ENCODE data around the gene RBMS1. TPM values are rescaled to one million over a fixed set of nuclear protein-coding genes. Genes with fewer than 3 reads are reported as not detected.

Gene RBMS1
- total RNA-seq, 5 donors from 2014 or later (not counting 1 experiment from before 2014, with no cell fraction given) = 94.2 to 137 (median 105) TPM

- H3K27ac Mint-ChIP-seq = peak overlapping the region; percentile 4 to 54
- no peak for DNase-seq
- H3K36me3 Mint-ChIP-seq = peaks cover 8% of the 10 kb centered on the region
- H3K9me3 Mint-ChIP-seq = no peaks in the 10 kb centered on the region
- no peaks in the 10 kb centered on the region for H3K27me3 Mint-ChIP-seq
- H3K9me3 ChIP-seq = no peaks in the 10 kb centered on the region
- ChIA-PET CTCF (interaction anchor here in 1 of 2 donors (1.1 kb wide), 1 partner anchor 9 kb away, joined by 3 read pairs; no protein-coding TSS in a partner anchor), POLR2A (interaction anchor here in 1 of 2 donors (0.6 kb wide), 1 partner anchor 35 kb away, joined by 4 read pairs; no protein-coding TSS in a partner anchor)
- peaks cover 94 to 97% (median 96%) of the 10 kb centered on the region in 3 donors for H3K4me1 Mint-ChIP-seq
- H3K4me1 ChIP-seq (ENCODE audit: control insufficient read depth in 1 of 2, extremely low read depth in 1 of 2, insufficient read depth in 2 of 2, low read length in 2 of 2) = peaks cover 31 to 59% of the 10 kb centered on the region in 2 experiments
- H3K4me3 Mint-ChIP-seq = peak overlapping the region in 1 of 3 donors; percentile 45
- ATAC-seq (replicated peaks in 1 of 4) = no peak
- H3K27ac ChIP-seq (ENCODE audit: low read length) = no peak overlapping the region
- no peaks in the 10 kb centered on the region for H3K27me3 ChIP-seq (replicated peaks in 1 of 2; ENCODE audit: control insufficient read depth in 2 of 2, extremely low read depth in 1 of 2, insufficient read depth in 2 of 2, low read length in 1 of 2)
- H3K4me3 ChIP-seq (ENCODE audit: control insufficient read depth in 1 of 2, extremely low read depth in 1 of 2, low read length in 1 of 2) = no peak overlapping the region
- peaks cover 0 to 2% of the 10 kb centered on the region in 2 donors for H3K36me3 ChIP-seq (ENCODE audit: control insufficient read depth in 2 of 2, extremely low read depth in 1 of 2, insufficient read depth in 1 of 2, low read length in 1 of 2)
These were observed 166.8 kb downstream of the RBMS1 start for GRCh38 chr2:160326786-160327185.

DNA sequence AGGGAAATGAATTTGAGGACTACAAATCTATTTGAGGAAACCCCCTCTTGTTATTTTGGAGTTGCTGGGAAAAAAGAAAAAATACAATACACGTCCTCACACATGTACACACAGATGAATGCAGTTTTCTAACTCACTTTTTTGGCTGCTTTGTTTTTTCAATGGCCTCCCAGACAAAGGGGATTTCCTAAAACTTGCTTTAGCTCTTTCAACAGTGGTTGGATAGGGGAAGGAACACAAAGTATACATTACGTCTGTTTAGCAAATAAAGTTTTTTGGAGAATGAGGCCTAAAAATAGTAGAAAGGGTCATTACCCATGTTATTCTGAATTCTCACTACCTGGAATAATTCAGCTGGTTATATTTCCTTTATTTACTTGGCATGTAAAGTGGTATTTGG lies 168.2 kb downstream of the RBMS1 start:
- peaks cover 0 to 2% of the 10 kb centered on the region in 2 donors for H3K36me3 ChIP-seq (ENCODE audit: control insufficient read depth in 2 of 2, extremely low read depth in 1 of 2, insufficient read depth in 1 of 2, low read length in 1 of 2)
- DNase-seq = peak in 1 of 35 experiments; percentile 34
- peaks cover 24 to 53% of the 10 kb centered on the region in 2 experiments for H3K4me1 ChIP-seq (ENCODE audit: control insufficient read depth in 1 of 2, extremely low read depth in 1 of 2, insufficient read depth in 2 of 2, low read length in 2 of 2)
- ChIA-PET CTCF (interaction anchor here (0.6 to 3.2 kb wide), 7 partner anchors 12 to 669 kb away, joined by 3 to 29 read pairs (median 3); no protein-coding TSS in a partner anchor), POLR2A (interaction anchor here in 1 of 2 donors (0.6 to 0.7 kb wide), 2 partner anchors 320 to 1271 kb away, joined by 3 read pairs; no protein-coding TSS in a partner anchor)
- Mint-ChIP-seq H3K4me3 (no peak overlapping the region), H3K27me3 (no peaks in the 10 kb centered on the region), H3K9me3 (no peaks in the 10 kb centered on the region), H3K27ac (peak overlapping the region in 1 of 2 donors; percentile 2), H3K36me3 (peaks cover 12% of the 10 kb centered on the region), H3K4me1 (peaks cover 95 to 97% (median 96%) of the 10 kb centered on the region in 3 donors)
- H3K27me3 ChIP-seq (replicated peaks in 1 of 2; ENCODE audit: control insufficient read depth in 2 of 2, extremely low read depth in 1 of 2, insufficient read depth in 2 of 2, low read length in 1 of 2) = no peaks in the 10 kb centered on the region
- no peaks in the 10 kb centered on the region for H3K9me3 ChIP-seq
- no peak overlapping the region for H3K4me3 ChIP-seq (ENCODE audit: control insufficient read depth in 1 of 2, extremely low read depth in 1 of 2, low read length in 1 of 2)
- no peak overlapping the region for H3K27ac ChIP-seq (ENCODE audit: low read length)
- no CpG with 5 or more reads among the region's 2 CpGs for WGBS (ENCODE audit: insufficient coverage)
- ATAC-seq (replicated peaks in 1 of 4) = peak in 1 of 4 experiments; percentile 56

GRCh38 chr2:160324917-160325316 lies 168.7 kb downstream of the RBMS1 start:
- Histone ChIP-seq H3K27me3 (replicated peaks in 1 of 2; ENCODE audit: control insufficient read depth in 2 of 2, extremely low read depth in 1 of 2, insufficient read depth in 2 of 2, low read length in 1 of 2) (no peaks in the 10 kb centered on the region), H3K4me3 (ENCODE audit: control insufficient read depth in 1 of 2, extremely low read depth in 1 of 2, low read length in 1 of 2) (no peak overlapping the region), H3K36me3 (ENCODE audit: control insufficient read depth in 2 of 2, extremely low read depth in 1 of 2, insufficient read depth in 1 of 2, low read length in 1 of 2) (peaks cover 0 to 2% of the 10 kb centered on the region in 2 donors), H3K4me1 (ENCODE audit: control insufficient read depth in 1 of 2, extremely low read depth in 1 of 2, insufficient read depth in 2 of 2, low read length in 2 of 2) (peaks cover 28 to 53% of the 10 kb centered on the region in 2 experiments), H3K9me3 (no peaks in the 10 kb centered on the region), H3K27ac (ENCODE audit: low read length) (no peak overlapping the region)
- peak overlapping the region; percentile 2 to 13 for H3K27ac Mint-ChIP-seq
- H3K4me1 Mint-ChIP-seq = peaks cover 95 to 97% (median 96%) of the 10 kb centered on the region in 3 donors
- 67% methylated on average over 1 of the region's 3 CpGs for WGBS (ENCODE audit: insufficient coverage)
- peaks cover 7% of the 10 kb centered on the region for H3K36me3 Mint-ChIP-seq
- H3K9me3 Mint-ChIP-seq = no peaks in the 10 kb centered on the region
- POLR2A ChIA-PET = interaction anchor here (0.6 to 0.7 kb wide), 4 partner anchors 51 to 1272 kb away, joined by 3 to 4 read pairs (median 3); no protein-coding TSS in a partner anchor
- DNase-seq (no peak), ATAC-seq (replicated peaks in 1 of 4) (peak in 1 of 4 experiments; percentile 12)
- H3K27me3 Mint-ChIP-seq = no peaks in the 10 kb centered on the region
- H3K4me3 Mint-ChIP-seq = no peak overlapping the region
- CTCF ChIA-PET = interaction anchor here (0.6 to 3.2 kb wide), 14 partner anchors 9 to 738 kb away, joined by 3 to 29 read pairs (median 6); no protein-coding TSS in a partner anchor

DNA sequence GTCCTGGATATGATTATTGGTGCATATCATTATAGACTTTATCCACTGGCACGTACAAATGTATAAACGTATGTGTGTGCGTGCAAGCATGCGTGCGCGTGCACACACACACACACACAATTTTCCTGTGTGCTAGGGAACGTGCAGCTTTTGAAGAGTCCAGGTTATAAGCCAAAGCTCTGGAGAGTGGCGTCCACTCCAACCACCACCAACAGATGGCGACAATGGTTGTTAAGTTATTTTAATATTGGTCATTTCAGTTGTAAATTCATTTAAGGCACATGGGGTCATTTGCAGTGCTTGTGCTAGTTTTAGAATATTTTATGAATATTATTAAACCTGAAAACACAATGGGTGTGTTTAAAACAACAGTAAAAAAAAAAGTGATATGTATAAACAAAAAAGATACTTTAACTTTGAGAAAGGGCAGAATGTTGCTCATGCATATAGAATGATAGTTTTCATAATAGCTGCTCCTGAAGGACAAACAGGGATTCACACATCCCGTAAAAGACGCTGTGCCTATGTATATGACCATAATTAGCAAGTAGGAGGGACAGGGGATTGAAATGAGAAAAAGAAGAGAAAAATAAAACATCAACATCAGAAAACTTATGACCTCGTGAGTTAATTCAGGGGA lies 169.3 kb downstream of the RBMS1 start:
- no peak overlapping the region for H3K27ac ChIP-seq (ENCODE audit: low read length)
- peaks cover 4% of the 10 kb centered on the region for H3K36me3 Mint-ChIP-seq
- H3K9me3 Mint-ChIP-seq = no peaks in the 10 kb centered on the region
- H3K4me3 ChIP-seq (ENCODE audit: control insufficient read depth in 1 of 2, extremely low read depth in 1 of 2, low read length in 1 of 2) = no peak overlapping the region
- no peaks in the 10 kb centered on the region for H3K9me3 ChIP-seq
- DNase-seq = peak in 30 of 35 experiments; percentile 4 to 61 (median 32)
- ChIA-PET CTCF (interaction anchor here (0.5 to 3.2 kb wide), 30 partner anchors 8 to 739 kb away, joined by 3 to 29 read pairs (median 4); no protein-coding TSS in a partner anchor), POLR2A (interaction anchor here (0.5 to 0.6 kb wide), 5 partner anchors 48 to 845 kb away, joined by 3 to 8 read pairs (median 3); no protein-coding TSS in a partner anchor)
- peaks cover 28 to 47% of the 10 kb centered on the region in 2 experiments for H3K4me1 ChIP-seq (ENCODE audit: control insufficient read depth in 1 of 2, extremely low read depth in 1 of 2, insufficient read depth in 2 of 2, low read length in 2 of 2)
- no peak for ATAC-seq (replicated peaks in 1 of 4)
- H3K27me3 ChIP-seq (replicated peaks in 1 of 2; ENCODE audit: control insufficient read depth in 2 of 2, extremely low read depth in 1 of 2, insufficient read depth in 2 of 2, low read length in 1 of 2) = no peaks in the 10 kb centered on the region
- H3K4me1 Mint-ChIP-seq = peaks cover 93 to 96% (median 94%) of the 10 kb centered on the region in 3 donors
- no peaks in the 10 kb centered on the region for H3K27me3 Mint-ChIP-seq
- H3K27ac Mint-ChIP-seq = no peak overlapping the region
- WGBS (ENCODE audit: insufficient coverage) = no CpG with 5 or more reads among the region's 12 CpGs
- H3K36me3 ChIP-seq (ENCODE audit: control insufficient read depth in 2 of 2, extremely low read depth in 1 of 2, insufficient read depth in 1 of 2, low read length in 1 of 2) = peaks cover 0 to 2% of the 10 kb centered on the region in 2 donors
- no peak overlapping the region for H3K4me3 Mint-ChIP-seq

- H3K36me3 ChIP-seq (ENCODE audit: control insufficient read depth in 2 of 2, extremely low read depth in 1 of 2, insufficient read depth in 1 of 2, low read length in 1 of 2) = peaks cover 0 to 6% of the 10 kb centered on the region in 2 donors
- 0% methylated on average over 1 of the region's 3 CpGs for WGBS (ENCODE audit: insufficient coverage)
- H3K27ac ChIP-seq (ENCODE audit: low read length) = no peak overlapping the region
- H3K9me3 ChIP-seq = no peaks in the 10 kb centered on the region
- H3K27me3 Mint-ChIP-seq = no peaks in the 10 kb centered on the region
- no peak overlapping the region for H3K4me3 ChIP-seq (ENCODE audit: control insufficient read depth in 1 of 2, extremely low read depth in 1 of 2, low read length in 1 of 2)
- H3K27ac Mint-ChIP-seq = peak overlapping the region; percentile 6 to 42
- no peak for DNase-seq
- H3K4me1 Mint-ChIP-seq = peaks cover 85 to 92% (median 89%) of the 10 kb centered on the region in 3 donors
- ATAC-seq (replicated peaks in 1 of 4) = peak in 1 of 4 experiments; percentile 42
- H3K9me3 Mint-ChIP-seq = no peaks in the 10 kb centered on the region
- peak overlapping the region in 1 of 3 donors; percentile 4 for H3K4me3 Mint-ChIP-seq
- CTCF ChIA-PET = interaction anchor here (0.5 to 2.6 kb wide), 9 partner anchors 12 to 673 kb away, joined by 3 to 16 read pairs (median 3); no protein-coding TSS in a partner anchor
- no peaks in the 10 kb centered on the region for H3K27me3 ChIP-seq (replicated peaks in 1 of 2; ENCODE audit: control insufficient read depth in 2 of 2, extremely low read depth in 1 of 2, insufficient read depth in 2 of 2, low read length in 1 of 2)
- peaks cover 9% of the 10 kb centered on the region for H3K36me3 Mint-ChIP-seq
- peaks cover 19 to 42% of the 10 kb centered on the region in 2 experiments for H3K4me1 ChIP-seq (ENCODE audit: control insufficient read depth in 1 of 2, extremely low read depth in 1 of 2, insufficient read depth in 2 of 2, low read length in 2 of 2)
- POLR2A ChIA-PET = interaction anchor here (0.5 to 1.0 kb wide), 2 partner anchors 9 to 679 kb away, joined by 3 read pairs; no protein-coding TSS in a partner anchor
These were observed 171.3 kb downstream of the RBMS1 start for GRCh38 chr2:160322320-160322719.

GRCh38 chr2:160321006-160321405 lies 172.6 kb downstream of the RBMS1 start:
- Mint-ChIP-seq H3K4me1 (peaks cover 87 to 93% (median 92%) of the 10 kb centered on the region in 3 donors), H3K9me3 (no peaks in the 10 kb centered on the region), H3K36me3 (peaks cover 22% of the 10 kb centered on the region), H3K27ac (peak overlapping the region; percentile 20 to 24), H3K27me3 (no peaks in the 10 kb centered on the region), H3K4me3 (no peak overlapping the region)
- Histone ChIP-seq H3K4me1 (ENCODE audit: control insufficient read depth in 1 of 2, extremely low read depth in 1 of 2, insufficient read depth in 2 of 2, low read length in 2 of 2) (peaks cover 19 to 32% of the 10 kb centered on the region in 2 experiments), H3K4me3 (ENCODE audit: control insufficient read depth in 1 of 2, extremely low read depth in 1 of 2, low read length in 1 of 2) (no peak overlapping the region), H3K36me3 (ENCODE audit: control insufficient read depth in 2 of 2, extremely low read depth in 1 of 2, insufficient read depth in 1 of 2, low read length in 1 of 2) (peaks cover 0 to 13% of the 10 kb centered on the region in 2 donors), H3K27ac (ENCODE audit: low read length) (no peak overlapping the region), H3K9me3 (no peaks in the 10 kb centered on the region), H3K27me3 (replicated peaks in 1 of 2; ENCODE audit: control insufficient read depth in 2 of 2, extremely low read depth in 1 of 2, insufficient read depth in 2 of 2, low read length in 1 of 2) (no peaks in the 10 kb centered on the region)
- 100% methylated on average over 1 of the region's 2 CpGs for WGBS (ENCODE audit: insufficient coverage)
- DNase-seq (no peak), ATAC-seq (replicated peaks in 1 of 4) (no peak)
- CTCF ChIA-PET = no interaction called here
- POLR2A ChIA-PET = no interaction called here

Data from T-cell (primary cell).